Neural progenitor cell (in vitro differentiated cells): ENCODE data around the gene FHOD3. TPM values are rescaled to one million over a fixed set of nuclear protein-coding genes. Genes with fewer than 3 reads are reported as not detected.

ENCODE experiments used
- DNase-seq: peaks from one replicate; pipeline ENCODE4 v3.0.0-alpha.2; 2016; ENCODE audit warnings: low spot score
- H2AFZ ChIP-seq: fragments of 200-600 bp; sonication (generic); replicated peaks from 2 replicates; pipeline ENCODE4 v1.6.1; 2016; ENCODE audit warnings: antibody characterized with exemption
- H3F3A ChIP-seq: fragments of 200-600 bp; sonication (generic); 2 replicates; pipeline ENCODE4 v1.6.1; 2016; ENCODE audit warnings: antibody characterized with exemption, low read depth
- H3K27ac ChIP-seq: fragments of 200-600 bp; sonication (generic); 2 replicates; pipeline ENCODE4 v1.5.1; 2016; ENCODE audit warnings: mild to moderate bottlenecking
- H3K27me3 ChIP-seq: fragments of 200-600 bp; sonication (generic); 2 replicates; pipeline ENCODE4 v1.6.1; 2016; ENCODE audit warnings: mild to moderate bottlenecking, moderate library complexity
- H3K36me3 ChIP-seq: fragments of 200-600 bp; sonication (generic); 2 replicates; pipeline ENCODE4 v1.5.1; 2016
- H3K4me1 ChIP-seq: fragments of 200-600 bp; sonication (generic); 2 replicates; pipeline ENCODE4 v1.6.1; 2016; ENCODE audit warnings: mixed run types
- H3K4me2 ChIP-seq: fragments of 200-600 bp; sonication (generic); 2 replicates; pipeline ENCODE4 v1.6.1; 2016
- H3K4me3 ChIP-seq: fragments of 200-600 bp; sonication (generic); 2 replicates; pipeline ENCODE4 v1.5.1; 2016
- H3K79me2 ChIP-seq: fragments of 200-600 bp; sonication (generic); 2 replicates; pipeline ENCODE4 v1.6.1; 2016; ENCODE audit warnings: low read depth
- H3K9ac ChIP-seq: fragments of 200-600 bp; sonication (generic); 2 replicates; pipeline ENCODE4 v1.6.1; 2016
- H3K9me3 ChIP-seq: fragments of 200-600 bp; sonication (generic); 2 replicates; pipeline ENCODE4 v1.5.1; 2016; ENCODE audit warnings: low read depth
- H4K20me1 ChIP-seq: fragments of 200-600 bp; sonication (generic); 2 replicates; pipeline ENCODE4 v1.6.1; 2016; ENCODE audit warnings: low read depth
- H3K27ac Mint-ChIP-seq: 3 replicates; pipeline ENCODE4 v1.8.0; 2021; ENCODE audit warnings: mixed read lengths
- H3K27me3 Mint-ChIP-seq: 2 replicates; pipeline ENCODE4 v1.8.0; 2022; ENCODE audit warnings: low read depth, mild to moderate bottlenecking, inconsistent platforms, moderate library complexity, mixed read lengths; ENCODE audit not compliant: insufficient read depth
- H3K36me3 Mint-ChIP-seq: 3 replicates; pipeline ENCODE4 v1.8.0; 2021; ENCODE audit warnings: mixed read lengths
- H3K4me1 Mint-ChIP-seq: 3 replicates; pipeline ENCODE4 v1.8.0; 2021; ENCODE audit warnings: mixed read lengths
- H3K4me3 Mint-ChIP-seq: 3 replicates; pipeline ENCODE4 v1.8.0; 2021; ENCODE audit warnings: mild to moderate bottlenecking, moderate library complexity, mixed read lengths
- H3K9me3 Mint-ChIP-seq: 3 replicates; pipeline ENCODE4 v1.8.0; 2020; ENCODE audit warnings: mixed read lengths
- CTCF ChIP-seq: fragments of 200-600 bp; sonication (generic); IDR thresholded peaks from 2 replicates; pipeline ENCODE4 v1.5.1; 2017; ENCODE audit warnings: antibody characterized with exemption, mild to moderate bottlenecking
- EZH2 ChIP-seq: fragments of 200-600 bp; sonication (generic); IDR thresholded peaks from 2 replicates; pipeline ENCODE4 v1.6.1; 2017; ENCODE audit warnings: antibody characterized with exemption, mild to moderate bottlenecking, moderate library complexity
- EZH2phosphoT487 ChIP-seq: fragments of 200-600 bp; sonication (generic); IDR thresholded peaks from 2 replicates; pipeline ENCODE4 v1.6.1; 2017; ENCODE audit warnings: antibody characterized with exemption
- total RNA-seq: library from RNA; depleted of rRNA; stranded (reverse); fragments of >200 nt; gene quantifications from 2 replicates; pipeline ENCODE4 v1.2.3, GENCODE V29; 2015; ENCODE audit warnings: low replicate concordance

FHOD3 gene
- total RNA-seq, 1 donor from 2014 or later, result 69.7 TPM

- H3K27ac Mint-ChIP-seq, result no peak overlapping the region
- TF ChIP-seq EZH2phosphoT487 (no peak), CTCF (no peak), EZH2 (no peak)
- no peak overlapping the region for H3K4me3 Mint-ChIP-seq
- Histone ChIP-seq H3K4me3 (no peak overlapping the region), H3F3A (no peaks in the 10 kb centered on the region), H3K9me3 (peaks cover 4% of the 10 kb centered on the region), H3K27me3 (no peaks in the 10 kb centered on the region), H3K79me2 (no peaks in the 10 kb centered on the region), H3K4me1 (no peaks in the 10 kb centered on the region), H2AFZ (no peak overlapping the region), H3K4me2 (no peak overlapping the region), H3K36me3 (peaks cover 36% of the 10 kb centered on the region), H4K20me1 (no peaks in the 10 kb centered on the region), H3K27ac (no peak overlapping the region), H3K9ac (no peak overlapping the region)
- H3K9me3 Mint-ChIP-seq, result peaks cover 10% of the 10 kb centered on the region
- no peak for DNase-seq
- H3K4me1 Mint-ChIP-seq, result no peaks in the 10 kb centered on the region
- H3K36me3 Mint-ChIP-seq, result peaks cover 61% of the 10 kb centered on the region
- H3K27me3 Mint-ChIP-seq, result peaks cover 3% of the 10 kb centered on the region
These were observed 437.6 kb downstream of the FHOD3 start for GRCh38 chr18:36735130-36735529.

- H3K9me3 Mint-ChIP-seq, result peaks cover 10% of the 10 kb centered on the region
- TF ChIP-seq EZH2 (no peak), CTCF (no peak), EZH2phosphoT487 (no peak)
- H3K27me3 Mint-ChIP-seq, result peaks cover 3% of the 10 kb centered on the region
- Histone ChIP-seq H3K9me3 (peaks cover 4% of the 10 kb centered on the region), H3K9ac (no peak overlapping the region), H3K27ac (no peak overlapping the region), H2AFZ (no peak overlapping the region), H4K20me1 (no peaks in the 10 kb centered on the region), H3K4me3 (no peak overlapping the region), H3K79me2 (no peaks in the 10 kb centered on the region), H3K4me2 (no peak overlapping the region), H3K27me3 (no peaks in the 10 kb centered on the region), H3K36me3 (peaks cover 28% of the 10 kb centered on the region), H3F3A (no peaks in the 10 kb centered on the region), H3K4me1 (no peaks in the 10 kb centered on the region)
- peaks cover 56% of the 10 kb centered on the region for H3K36me3 Mint-ChIP-seq
- H3K4me1 Mint-ChIP-seq, result no peaks in the 10 kb centered on the region
- no peak overlapping the region for H3K4me3 Mint-ChIP-seq
- DNase-seq, result no peak
- H3K27ac Mint-ChIP-seq, result no peak overlapping the region
These were observed 438.6 kb downstream of the FHOD3 start for GRCh38 chr18:36736094-36736493.

GRCh38 chr18:36737316-36737715 lies 439.8 kb downstream of the FHOD3 start:
- H3K27me3 ChIP-seq, result no peaks in the 10 kb centered on the region
- peaks cover 3% of the 10 kb centered on the region for H3K27me3 Mint-ChIP-seq
- peaks cover 53% of the 10 kb centered on the region for H3K36me3 Mint-ChIP-seq
- H3K27ac Mint-ChIP-seq, result no peak overlapping the region
- H2AFZ ChIP-seq, result no peak overlapping the region
- no peak overlapping the region for H3K27ac ChIP-seq
- no peak overlapping the region for H3K9ac ChIP-seq
- no peaks in the 10 kb centered on the region for H3F3A ChIP-seq
- H3K4me3 Mint-ChIP-seq, result no peak overlapping the region
- no peak overlapping the region for H3K4me2 ChIP-seq
- no peaks in the 10 kb centered on the region for H4K20me1 ChIP-seq
- TF ChIP-seq EZH2 (no peak), CTCF (no peak), EZH2phosphoT487 (no peak)
- peaks cover 1% of the 10 kb centered on the region for H3K9me3 ChIP-seq
- peaks cover 10% of the 10 kb centered on the region for H3K9me3 Mint-ChIP-seq
- no peaks in the 10 kb centered on the region for H3K4me1 Mint-ChIP-seq
- H3K4me1 ChIP-seq, result no peaks in the 10 kb centered on the region
- no peak for DNase-seq
- no peak overlapping the region for H3K4me3 ChIP-seq
- peaks cover 20% of the 10 kb centered on the region for H3K36me3 ChIP-seq
- no peaks in the 10 kb centered on the region for H3K79me2 ChIP-seq
